Heart left ventricle (tissue), 16 donors: Measurements from ENCODE around the gene SLC19A1. TPM values are rescaled to one million over a fixed set of nuclear protein-coding genes. Genes with fewer than 3 reads are reported as not detected.

Experiments
- ATAC-seq, 4 donors: fragments of 200-7000 bp; cut with Tn5 transposase; one replicate each; pipeline ENCODE4 v1.9.1; 2020 to 2022; ENCODE audit warnings: moderate library complexity in 4 of 4, mild to moderate bottlenecking in 3 of 4, moderate number of reproducible peaks in 1 of 4
- DNase-seq, 5 donors: peaks; one replicate each; pipeline ENCODE4 v3.0.0-alpha.2; 2020
- H3K27ac ChIP-seq, 12 donors: fragments of 200-600 bp; sonication (generic) in 4 of 12; one replicate each; pipeline versions ENCODE4 v1.5.0 to v1.8.0; 2016 to 2022; ENCODE audit warnings: mild to moderate bottlenecking in 2 of 12
- H3K27me3 ChIP-seq, 9 donors: fragments of 200-600 bp; sonication (generic) in 2 of 9; one replicate each; pipeline versions ENCODE4 v1.5.1 to v1.8.0; 2016 to 2022; ENCODE audit warnings: mild to moderate bottlenecking in 3 of 9
- H3K36me3 ChIP-seq, 9 donors: fragments of 200-600 bp; sonication (generic) in 2 of 9; one replicate each; pipeline versions ENCODE4 v1.5.0 to v1.8.0; 2018 to 2022; ENCODE audit warnings: mild to moderate bottlenecking in 2 of 9
- H3K4me1 ChIP-seq, 12 donors: fragments of 200-600 bp; sonication (generic) in 4 of 12; one replicate each; pipeline versions ENCODE4 v1.5.0 to v1.8.0; 2016 to 2022; ENCODE audit warnings: mild to moderate bottlenecking in 3 of 12
- H3K4me3 ChIP-seq, 12 donors: fragments of 200-600 bp; sonication (generic) in 4 of 12; one replicate each; pipeline versions ENCODE4 v1.5.0 to v1.8.0; 2017 to 2022; ENCODE audit warnings: mild to moderate bottlenecking in 9 of 12, moderate library complexity in 4 of 12
- H3K9me3 ChIP-seq, 12 donors: fragments of 200-600 bp; sonication (generic) in 4 of 12; one replicate each; pipeline versions ENCODE4 v1.5.0 to v1.8.0; 2016 to 2022; ENCODE audit warnings: mild to moderate bottlenecking in 1 of 12
- POLR2A ChIP-seq, 2 donors: fragments of 450-650 bp; IDR thresholded peaks; one replicate each; pipeline ENCODE4 v1.6.1; 2017; ENCODE audit warnings: antibody characterized with exemption in 2 of 2, mild to moderate bottlenecking in 2 of 2, moderate library complexity in 2 of 2
- whole genome bisulfite sequencing, 4 donors: extraction: QIAGEN DNeasy Blood & Tissue Kit in 2 of 4; methylation state at CpG; one replicate each; pipeline versions ENCODE4 v1.1.5 to v1.1.7; 2013 to 2018; 5-methylcytosine and 5-hydroxymethylcytosine counted together
- intact Hi-C, 10 donors: fragments of 100-400 bp; cut with DNase I; formaldehyde crosslinking; loops; one replicate each; pipeline versions ENCODE4 v1.11.1 to v1.14.2; 2022
- polyA plus RNA-seq, 2 donors: library from polyadenylated mRNA; stranded (reverse); fragments of 200-250 nt; gene quantifications; one replicate each; pipeline ENCODE4 v1.2.3, GENCODE V29; 2013
- total RNA-seq, 9 donors: library from RNA; depleted of rRNA in 2 of 9; stranded (reverse); fragments of >200 nt in 2 of 9; fragmentation: NEBNext Ultra II Directional in 3 of 9; extraction: Animal tissue kit (Norgen Biotek cat#: 25700) in 3 of 9; gene quantifications; one replicate each; pipeline versions ENCODE4 v1.1.0 to v1.2.4, GENCODE V29; 2016 to 2023
- TF ChIP-seq, protein P1 (sequence below), 12 donors: fragments of 200-600 bp; sonication (generic) in 4 of 12; IDR thresholded peaks; one replicate each; pipeline versions ENCODE4 v1.5.0 to v1.8.0; 2018 to 2022; ENCODE audit warnings: antibody characterized with exemption in 12 of 12, mild to moderate bottlenecking in 5 of 12
- donor health status: ischemic (EF 13 %, LVEDD 7.1; RV severe dilation, severe dysfunction).
- donor health status: healthy with polysubstance abuse.
- donor health status: DM: no; HTN: yes; CAD: no.
- donor health status: DM: no; HTN: no; CAD: no.
- donor health status: ischemic (EF 25% LVEDD 6.9; RV normal size, moderate dysfunction).
- donor health status: ischemic (EF 25% LVEDD 5.7; RV mildly dilated, moderate dysfunction).
- donor health status: healthy.
- donor health status: DM: yes; HTN: yes; CAD: no.
- donor health status: ischemic (EF 35%, LVEDD 5.7; RV mildly dilated, moderate dysfunction).
- donor health status: nonischemic (EF 11% LVEDD 7.7; RV severe dilation, severe dysfunction).
- donor health status: DM: yes; HTN: yes; CAD: no.
- donor health status: PGD.
- donor health status: ischemic (EF 29% LVEDD 5.4; RV normal size, mild dysfunction).
- donor health status: nonischemic (EF 23%, LVEDD 6.1; RV moderate dilation, normal function).

The SLC19A1 gene
- total and polyA plus RNA-seq, 11 donors, result 2.4 to 7.0 (median 3.5) TPM

DNA sequence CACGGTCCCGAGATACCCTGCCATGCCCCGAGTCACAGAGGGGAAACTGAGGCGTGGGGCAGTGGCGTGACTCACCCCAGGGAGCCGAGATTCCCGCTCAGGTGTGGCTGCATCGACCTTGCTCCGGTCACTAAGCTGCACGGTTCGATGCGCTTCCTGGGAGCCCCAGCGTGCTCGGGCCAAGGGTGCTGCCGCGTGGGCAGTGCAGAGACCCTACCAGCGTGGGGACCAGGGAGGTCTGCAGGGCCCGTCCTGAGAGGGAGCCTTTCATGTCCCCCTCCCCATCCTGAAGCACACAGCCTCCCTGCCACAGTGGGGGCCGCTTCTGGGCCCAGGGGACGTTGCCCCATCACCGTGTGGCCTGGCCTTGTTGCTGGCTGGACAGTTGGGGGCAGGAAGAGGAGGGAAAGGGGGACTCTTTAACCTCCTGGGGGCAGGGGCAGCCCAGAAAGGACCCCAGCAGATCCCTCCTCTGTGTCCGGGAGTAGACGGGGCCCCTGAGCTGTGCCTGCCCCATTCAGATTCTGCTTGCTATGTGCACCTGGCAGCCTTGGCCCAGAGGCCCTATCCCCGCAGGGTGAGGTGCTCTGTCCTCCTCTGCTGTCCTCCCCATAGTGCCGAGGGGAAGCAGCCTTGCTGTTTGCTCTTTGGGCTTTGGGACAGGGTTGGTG is 84.9 kb downstream of the SLC19A1 start:
- H3K9me3 ChIP-seq, result peaks cover 0 to 19% (median 11%) of the 10 kb centered on the region in 12 donors
- TF ChIP-seq POLR2A (IDR thresholded peaks at IDR 0.05), result no peak
- TF ChIP-seq, protein P1, sequence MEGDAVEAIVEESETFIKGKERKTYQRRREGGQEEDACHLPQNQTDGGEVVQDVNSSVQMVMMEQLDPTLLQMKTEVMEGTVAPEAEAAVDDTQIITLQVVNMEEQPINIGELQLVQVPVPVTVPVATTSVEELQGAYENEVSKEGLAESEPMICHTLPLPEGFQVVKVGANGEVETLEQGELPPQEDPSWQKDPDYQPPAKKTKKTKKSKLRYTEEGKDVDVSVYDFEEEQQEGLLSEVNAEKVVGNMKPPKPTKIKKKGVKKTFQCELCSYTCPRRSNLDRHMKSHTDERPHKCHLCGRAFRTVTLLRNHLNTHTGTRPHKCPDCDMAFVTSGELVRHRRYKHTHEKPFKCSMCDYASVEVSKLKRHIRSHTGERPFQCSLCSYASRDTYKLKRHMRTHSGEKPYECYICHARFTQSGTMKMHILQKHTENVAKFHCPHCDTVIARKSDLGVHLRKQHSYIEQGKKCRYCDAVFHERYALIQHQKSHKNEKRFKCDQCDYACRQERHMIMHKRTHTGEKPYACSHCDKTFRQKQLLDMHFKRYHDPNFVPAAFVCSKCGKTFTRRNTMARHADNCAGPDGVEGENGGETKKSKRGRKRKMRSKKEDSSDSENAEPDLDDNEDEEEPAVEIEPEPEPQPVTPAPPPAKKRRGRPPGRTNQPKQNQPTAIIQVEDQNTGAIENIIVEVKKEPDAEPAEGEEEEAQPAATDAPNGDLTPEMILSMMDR (IDR thresholded peaks at IDR 0.05), result no peak
- peaks cover 0 to 38% (median 12%) of the 10 kb centered on the region in 12 donors for H3K4me1 ChIP-seq
- ATAC-seq (no peak), DNase-seq (peak in 3 of 5 donors; percentile 22 to 51 (median 25))
- intact Hi-C loops, result no loop called here
- H3K36me3 ChIP-seq, result peaks cover 0 to 11% (median 0%) of the 10 kb centered on the region in 9 donors
- peak overlapping the region in 6 of 12 donors; percentile 6 to 61 (median 50) for H3K4me3 ChIP-seq
- WGBS, 4 donors, result 91 to 93% (median 91%) methylated on average over 20 to 25 of the region's 25 CpGs
- H3K27ac ChIP-seq, result no peak overlapping the region
- H3K27me3 ChIP-seq, result no peaks in the 10 kb centered on the region

DNA sequence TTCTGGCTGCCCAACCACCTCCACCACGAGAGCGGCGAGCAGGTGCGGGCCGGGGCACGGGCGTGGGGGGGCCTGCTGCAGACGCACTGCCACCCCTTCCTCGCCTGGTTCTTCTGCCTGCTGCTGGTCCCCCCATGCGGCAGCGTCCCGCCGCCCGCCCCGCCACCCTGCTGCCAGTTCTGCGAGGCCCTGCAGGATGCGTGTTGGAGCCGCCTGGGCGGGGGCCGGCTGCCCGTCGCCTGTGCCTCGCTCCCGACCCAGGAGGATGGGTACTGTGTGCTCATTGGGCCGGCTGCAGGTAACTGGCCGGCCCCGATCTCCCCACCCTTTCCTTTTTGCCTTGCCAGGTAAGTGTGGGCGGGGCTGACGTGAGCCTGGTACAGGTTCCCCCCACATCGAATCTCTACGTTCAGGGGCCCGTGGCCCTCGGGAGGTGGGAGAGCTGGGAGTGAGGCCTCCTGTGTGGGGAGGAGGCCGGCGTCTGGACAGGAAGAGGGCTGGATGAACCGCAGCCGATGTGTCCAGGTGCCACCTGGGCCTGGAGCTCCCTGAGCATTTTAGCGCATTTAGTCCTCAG is 85.6 kb downstream of the SLC19A1 start:
- peaks cover 0 to 13% (median 5%) of the 10 kb centered on the region in 12 donors for H3K9me3 ChIP-seq
- no peak for TF ChIP-seq POLR2A (IDR thresholded peaks at IDR 0.05)
- TF ChIP-seq, protein P1 (IDR thresholded peaks at IDR 0.05), result no peak
- H3K27ac ChIP-seq, result peak overlapping the region in 1 of 12 donors; percentile 46
- 93 to 96% (median 94%) methylated on average over 24 to 38 of the region's 38 CpGs for WGBS, 4 donors
- intact Hi-C loops, result no loop called here
- DNase-seq, result peak in 3 of 5 donors; percentile 13 to 52 (median 23)
- peaks cover 0 to 11% (median 0%) of the 10 kb centered on the region in 9 donors for H3K36me3 ChIP-seq
- H3K4me3 ChIP-seq, result peak overlapping the region in 9 of 12 donors; percentile 22 to 61 (median 43)
- peaks cover 0 to 38% (median 12%) of the 10 kb centered on the region in 12 donors for H3K4me1 ChIP-seq
- no peak for ATAC-seq
- no peaks in the 10 kb centered on the region for H3K27me3 ChIP-seq

DNA sequence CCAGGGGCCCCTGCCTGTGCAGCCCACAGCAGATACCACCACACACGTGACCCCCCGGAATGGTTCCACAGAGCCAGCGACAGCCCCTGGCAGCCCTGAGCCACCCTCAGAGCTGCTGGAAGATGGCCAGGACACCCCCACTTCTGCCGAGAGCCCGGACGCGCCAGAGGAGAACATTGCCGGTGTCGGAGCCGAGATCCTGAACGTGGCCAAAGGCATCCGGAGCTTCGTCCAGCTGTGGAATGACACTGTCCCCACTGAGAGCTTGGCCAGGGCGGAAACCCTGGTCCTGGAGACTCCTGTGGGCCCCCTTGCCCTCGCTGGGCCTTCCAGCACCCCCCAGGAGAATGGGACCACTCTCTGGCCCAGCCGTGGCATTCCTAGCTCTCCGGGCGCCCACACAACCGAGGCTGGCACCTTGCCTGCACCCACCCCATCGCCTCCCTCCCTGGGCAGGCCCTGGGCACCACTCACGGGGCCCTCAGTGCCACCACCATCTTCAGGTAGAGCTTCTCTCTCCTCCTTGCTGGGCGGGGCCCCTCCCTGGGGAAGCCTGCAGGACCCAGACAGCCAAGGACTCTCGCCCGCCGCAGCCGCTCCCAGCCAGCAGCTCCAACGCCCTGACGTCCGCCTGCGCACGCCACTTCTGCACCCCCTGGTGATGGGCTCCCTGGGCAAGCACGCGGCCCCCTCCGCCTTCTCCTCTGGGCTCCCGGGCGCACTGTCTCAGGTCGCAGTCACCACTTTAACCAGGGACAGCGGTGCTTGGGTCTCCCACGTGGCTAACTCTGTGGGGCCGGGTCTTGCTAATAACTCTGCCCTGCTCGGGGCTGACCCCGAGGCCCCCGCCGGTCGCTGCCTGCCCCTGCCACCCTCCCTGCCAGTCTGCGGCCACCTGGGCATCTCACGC is 86.3 kb downstream of the SLC19A1 start:
- H3K4me1 ChIP-seq, result peaks cover 0 to 38% (median 12%) of the 10 kb centered on the region in 12 donors
- H3K4me3 ChIP-seq, result peak overlapping the region in 10 of 12 donors; percentile 22 to 61 (median 42)
- 71 to 77% (median 76%) methylated on average over 40 to 47 of the region's 47 CpGs for WGBS, 4 donors
- H3K27ac ChIP-seq, result peak overlapping the region in 6 of 12 donors; percentile 13 to 50 (median 32)
- DNase-seq, result peak in 3 of 5 donors; percentile 35 to 74 (median 47)
- peaks cover 0 to 11% (median 0%) of the 10 kb centered on the region in 9 donors for H3K36me3 ChIP-seq
- no peaks in the 10 kb centered on the region for H3K27me3 ChIP-seq
- ATAC-seq, result peak in 1 of 4 donors; percentile 2
- TF ChIP-seq POLR2A (IDR thresholded peaks at IDR 0.05), result no peak
- TF ChIP-seq, protein P1 (IDR thresholded peaks at IDR 0.05), result no peak
- peaks cover 0 to 5% (median 0%) of the 10 kb centered on the region in 12 donors for H3K9me3 ChIP-seq
- intact Hi-C loops, result no loop called here
